ENCODE results near the gene FOXK1.

FOXK1 gene

GRCh38 chr7:4762121-4763055 lies 80.3 kb downstream of the FOXK1 start:
- Histone ChIP-seq H2BK15ac (replicated peaks; ENCODE audit: low read depth) (no peak overlapping the region), H3K4me1 (ENCODE audit: control insufficient read depth, low read depth, low read length) (no peaks in the 10 kb centered on the region), H3K4ac (ENCODE audit: low read depth, low read length) (no peak overlapping the region), H3K4me2 (ENCODE audit: low read length) (no peak overlapping the region), H3K79me1 (ENCODE audit: low read length) (no peaks in the 10 kb centered on the region), H3K9ac (ENCODE audit: low read length) (no peak overlapping the region), H3K79me2 (ENCODE audit: control insufficient read depth, insufficient read depth, low read length) (no peaks in the 10 kb centered on the region), H2AK5ac (ENCODE audit: low read length) (no peak overlapping the region), H3K56ac (ENCODE audit: low read length) (no peak overlapping the region), H4K5ac (ENCODE audit: low read length) (no peak overlapping the region), H3K27ac (ENCODE audit: low read depth, low read length) (no peak overlapping the region), H3K36me3 (ENCODE audit: control insufficient read depth, insufficient read depth, low read length) (no peaks in the 10 kb centered on the region), H4K8ac (ENCODE audit: low read depth, low read length) (no peak overlapping the region), H3K23ac (ENCODE audit: low read length) (no peak overlapping the region), H2BK120ac (ENCODE audit: low read depth, low read length) (no peak overlapping the region), H3K27me3 (ENCODE audit: insufficient read depth, low read length, poor library complexity) (no peaks in the 10 kb centered on the region), H3K18ac (ENCODE audit: low read length) (no peak overlapping the region), H2BK5ac (ENCODE audit: low read length) (no peak overlapping the region), H3K4me3 (ENCODE audit: low read length) (no peak overlapping the region)
- no CpG with 5 or more reads among the region's 54 CpGs for WGBS (ENCODE audit: extremely low coverage, insufficient coverage, low lambda C conversion rate)
- no peak for DNase-seq

- Histone ChIP-seq H3K79me2 (ENCODE audit: control insufficient read depth, insufficient read depth, low read length) (no peaks in the 10 kb centered on the region), H3K4me1 (ENCODE audit: control insufficient read depth, low read depth, low read length) (no peaks in the 10 kb centered on the region), H3K4ac (ENCODE audit: low read depth, low read length) (no peak overlapping the region), H2BK120ac (ENCODE audit: low read depth, low read length) (no peak overlapping the region), H3K18ac (ENCODE audit: low read length) (no peak overlapping the region), H3K9ac (ENCODE audit: low read length) (no peak overlapping the region), H3K27ac (ENCODE audit: low read depth, low read length) (no peak overlapping the region), H2BK5ac (ENCODE audit: low read length) (no peak overlapping the region), H2BK15ac (replicated peaks; ENCODE audit: low read depth) (no peak overlapping the region), H3K36me3 (ENCODE audit: control insufficient read depth, insufficient read depth, low read length) (no peaks in the 10 kb centered on the region), H3K56ac (ENCODE audit: low read length) (no peak overlapping the region), H3K27me3 (ENCODE audit: insufficient read depth, low read length, poor library complexity) (no peaks in the 10 kb centered on the region), H3K79me1 (ENCODE audit: low read length) (no peaks in the 10 kb centered on the region), H2AK5ac (ENCODE audit: low read length) (no peak overlapping the region), H3K4me2 (ENCODE audit: low read length) (no peak overlapping the region), H3K23ac (ENCODE audit: low read length) (no peak overlapping the region), H4K8ac (ENCODE audit: low read depth, low read length) (no peak overlapping the region), H3K4me3 (ENCODE audit: low read length) (no peak overlapping the region), H4K5ac (ENCODE audit: low read length) (no peak overlapping the region)
- WGBS (ENCODE audit: extremely low coverage, insufficient coverage, low lambda C conversion rate), result no CpG with 5 or more reads among the region's 32 CpGs
- DNase-seq, result no peak
These were observed 81.1 kb downstream of the FOXK1 start for GRCh38 chr7:4763091-4763793.

- no peak for DNase-seq
- Histone ChIP-seq H3K4ac (ENCODE audit: low read depth, low read length) (no peak overlapping the region), H2BK15ac (replicated peaks; ENCODE audit: low read depth) (no peak overlapping the region), H3K4me2 (ENCODE audit: low read length) (no peak overlapping the region), H2BK5ac (ENCODE audit: low read length) (no peak overlapping the region), H3K36me3 (ENCODE audit: control insufficient read depth, insufficient read depth, low read length) (no peaks in the 10 kb centered on the region), H3K27ac (ENCODE audit: low read depth, low read length) (no peak overlapping the region), H2AK5ac (ENCODE audit: low read length) (no peak overlapping the region), H3K4me3 (ENCODE audit: low read length) (no peak overlapping the region), H3K4me1 (ENCODE audit: control insufficient read depth, low read depth, low read length) (no peaks in the 10 kb centered on the region), H3K18ac (ENCODE audit: low read length) (no peak overlapping the region), H3K79me1 (ENCODE audit: low read length) (no peaks in the 10 kb centered on the region), H2BK120ac (ENCODE audit: low read depth, low read length) (no peak overlapping the region), H4K8ac (ENCODE audit: low read depth, low read length) (no peak overlapping the region), H3K9ac (ENCODE audit: low read length) (no peak overlapping the region), H3K23ac (ENCODE audit: low read length) (no peak overlapping the region), H3K79me2 (ENCODE audit: control insufficient read depth, insufficient read depth, low read length) (no peaks in the 10 kb centered on the region), H3K27me3 (ENCODE audit: insufficient read depth, low read length, poor library complexity) (no peaks in the 10 kb centered on the region), H3K56ac (ENCODE audit: low read length) (no peak overlapping the region), H4K5ac (ENCODE audit: low read length) (no peak overlapping the region)
- WGBS (ENCODE audit: extremely low coverage, insufficient coverage, low lambda C conversion rate), result no CpG with 5 or more reads among the region's 21 CpGs
These were observed 81.7 kb downstream of the FOXK1 start for GRCh38 chr7:4763794-4764185.

- H4K5ac ChIP-seq (ENCODE audit: low read length), result no peak overlapping the region
- H3K36me3 ChIP-seq (ENCODE audit: control insufficient read depth, insufficient read depth, low read length), result no peaks in the 10 kb centered on the region
- H3K56ac ChIP-seq (ENCODE audit: low read length), result no peak overlapping the region
- H2BK15ac ChIP-seq (replicated peaks; ENCODE audit: low read depth), result no peak overlapping the region
- no peak overlapping the region for H2BK5ac ChIP-seq (ENCODE audit: low read length)
- H3K4me2 ChIP-seq (ENCODE audit: low read length), result no peak overlapping the region
- H3K18ac ChIP-seq (ENCODE audit: low read length), result no peak overlapping the region
- WGBS (ENCODE audit: extremely low coverage, insufficient coverage, low lambda C conversion rate), result no CpG with 5 or more reads among the region's 35 CpGs
- H3K27ac ChIP-seq (ENCODE audit: low read depth, low read length), result no peak overlapping the region
- H2AK5ac ChIP-seq (ENCODE audit: low read length), result no peak overlapping the region
- H3K4me3 ChIP-seq (ENCODE audit: low read length), result no peak overlapping the region
- no peak overlapping the region for H3K23ac ChIP-seq (ENCODE audit: low read length)
- no peak overlapping the region for H3K4ac ChIP-seq (ENCODE audit: low read depth, low read length)
- no peak overlapping the region for H2BK120ac ChIP-seq (ENCODE audit: low read depth, low read length)
- no peak for DNase-seq
- no peak overlapping the region for H4K8ac ChIP-seq (ENCODE audit: low read depth, low read length)
- no peak overlapping the region for H3K9ac ChIP-seq (ENCODE audit: low read length)
- H3K27me3 ChIP-seq (ENCODE audit: insufficient read depth, low read length, poor library complexity), result no peaks in the 10 kb centered on the region
- H3K79me2 ChIP-seq (ENCODE audit: control insufficient read depth, insufficient read depth, low read length), result no peaks in the 10 kb centered on the region
- H3K79me1 ChIP-seq (ENCODE audit: low read length), result no peaks in the 10 kb centered on the region
- no peaks in the 10 kb centered on the region for H3K4me1 ChIP-seq (ENCODE audit: control insufficient read depth, low read depth, low read length)
These were observed 82.4 kb downstream of the FOXK1 start for GRCh38 chr7:4764402-4765007.

- no peak overlapping the region for H3K23ac ChIP-seq (ENCODE audit: low read length)
- no peaks in the 10 kb centered on the region for H3K79me1 ChIP-seq (ENCODE audit: low read length)
- no peaks in the 10 kb centered on the region for H3K27me3 ChIP-seq (ENCODE audit: insufficient read depth, low read length, poor library complexity)
- no peaks in the 10 kb centered on the region for H3K4me1 ChIP-seq (ENCODE audit: control insufficient read depth, low read depth, low read length)
- no peak overlapping the region for H2BK5ac ChIP-seq (ENCODE audit: low read length)
- H3K56ac ChIP-seq (ENCODE audit: low read length), result no peak overlapping the region
- no peak for DNase-seq
- H3K4ac ChIP-seq (ENCODE audit: low read depth, low read length), result no peak overlapping the region
- no peaks in the 10 kb centered on the region for H3K79me2 ChIP-seq (ENCODE audit: control insufficient read depth, insufficient read depth, low read length)
- H3K9ac ChIP-seq (ENCODE audit: low read length), result no peak overlapping the region
- H3K36me3 ChIP-seq (ENCODE audit: control insufficient read depth, insufficient read depth, low read length), result no peaks in the 10 kb centered on the region
- no peak overlapping the region for H4K8ac ChIP-seq (ENCODE audit: low read depth, low read length)
- no peak overlapping the region for H4K5ac ChIP-seq (ENCODE audit: low read length)
- no peak overlapping the region for H3K4me3 ChIP-seq (ENCODE audit: low read length)
- H3K27ac ChIP-seq (ENCODE audit: low read depth, low read length), result no peak overlapping the region
- H3K4me2 ChIP-seq (ENCODE audit: low read length), result no peak overlapping the region
- H3K18ac ChIP-seq (ENCODE audit: low read length), result no peak overlapping the region
- H2BK15ac ChIP-seq (replicated peaks; ENCODE audit: low read depth), result no peak overlapping the region
- WGBS (ENCODE audit: extremely low coverage, insufficient coverage, low lambda C conversion rate), result no CpG with 5 or more reads among the region's 23 CpGs
- H2BK120ac ChIP-seq (ENCODE audit: low read depth, low read length), result no peak overlapping the region
- no peak overlapping the region for H2AK5ac ChIP-seq (ENCODE audit: low read length)
These were observed 83.8 kb downstream of the FOXK1 start for GRCh38 chr7:4765776-4766490.

Measured in mesendoderm (in vitro differentiated cells).